ENCODE data around the gene SGSM2.

The SGSM2 gene

GRCh38 chr17:2375406-2375805 lies 38.1 kb downstream of the SGSM2 start:
- ChIA-PET CTCF (interaction anchor here (1.5 to 14.0 kb wide), 2 partner anchors 14 to 42 kb away, joined by 5 to 404 read pairs; no protein-coding TSS in a partner anchor), POLR2A (no interaction called here)
- no peak for DNase-seq (ENCODE audit: extremely low spot score)
- no peak for TF ChIP-seq CTCF (IDR thresholded peaks at IDR 0.05; ENCODE audit: control extremely low read depth, extremely low read depth, low read depth, missing control alignments)

- ChIA-PET POLR2A (no interaction called here), CTCF (interaction anchor here (1.5 to 14.0 kb wide), 2 partner anchors 15 to 41 kb away, joined by 5 to 404 read pairs; no protein-coding TSS in a partner anchor)
- TF ChIP-seq CTCF (IDR thresholded peaks at IDR 0.05; ENCODE audit: control extremely low read depth, extremely low read depth, low read depth, missing control alignments), result no peak
- no peak for DNase-seq (ENCODE audit: extremely low spot score)
These were observed 38.8 kb downstream of the SGSM2 start for GRCh38 chr17:2376107-2376506.

- ChIA-PET CTCF (interaction anchor here (14.0 kb wide), 1 partner anchor 39 kb away, joined by 404 read pairs; no protein-coding TSS in a partner anchor), POLR2A (no interaction called here)
These were observed 40.4 kb downstream of the SGSM2 start for GRCh38 chr17:2377659-2378058.

GRCh38 chr17:2378905-2379304 lies 41.6 kb downstream of the SGSM2 start:
- POLR2A ChIA-PET, result no interaction called here

More at GRCh38 chr17:2377659-2378058, 40.4 kb downstream of the SGSM2 start:
- no peak for DNase-seq (ENCODE audit: extremely low spot score)
- TF ChIP-seq CTCF (IDR thresholded peaks at IDR 0.05; ENCODE audit: control extremely low read depth, extremely low read depth, low read depth, missing control alignments), result no peak

GRCh38 chr17:2379489-2380225 lies 42.4 kb downstream of the SGSM2 start:
- no peak for TF ChIP-seq CTCF (IDR thresholded peaks at IDR 0.05; ENCODE audit: control extremely low read depth, extremely low read depth, low read depth, missing control alignments)
- ChIA-PET POLR2A (no interaction called here), CTCF (interaction anchor here (0.8 to 14.0 kb wide), 5 partner anchors 10 to 44 kb away, joined by 3 to 404 read pairs (median 3); partner anchors contain the start of gene TSR1)
- DNase-seq (ENCODE audit: extremely low spot score), result no peak

More at GRCh38 chr17:2378905-2379304, 41.6 kb downstream of the SGSM2 start:
- TF ChIP-seq CTCF (IDR thresholded peaks at IDR 0.05; ENCODE audit: control extremely low read depth, extremely low read depth, low read depth, missing control alignments), result no peak
- CTCF ChIA-PET, result interaction anchor here (0.8 to 14.0 kb wide), 3 partner anchors 10 to 38 kb away, joined by 3 to 404 read pairs (median 3); no protein-coding TSS in a partner anchor
- DNase-seq (ENCODE audit: extremely low spot score), result no peak

- ChIA-PET POLR2A (no interaction called here), CTCF (interaction anchor here (0.8 to 14.0 kb wide), 6 partner anchors 11 to 78 kb away, joined by 3 to 404 read pairs (median 24); partner anchors contain the start of gene TSR1)
These were observed 43.1 kb downstream of the SGSM2 start for GRCh38 chr17:2380226-2380922.

More at GRCh38 chr17:2380226-2380922, 43.1 kb downstream of the SGSM2 start:
- DNase-seq (ENCODE audit: extremely low spot score), result no peak
- no peak for TF ChIP-seq CTCF (IDR thresholded peaks at IDR 0.05; ENCODE audit: control extremely low read depth, extremely low read depth, low read depth, missing control alignments)

Measured in GM10248 (cell line).